SK-N-SH (cell line): ENCODE measurements around the gene EYA2.

Experiments used
- ELF1 ChIP-seq: IDR thresholded peaks from 2 replicates; pipeline ENCODE4 v1.4.0; 2012
- EP300 ChIP-seq, 2 experiments: IDR thresholded peaks; 2 replicates each; pipeline versions ENCODE4 v1.4.0 to v1.6.1; 2012; ENCODE audit warnings: borderline replicate concordance in 1 of 2, low read depth in 1 of 2, low read length in 1 of 2
- FOXM1 ChIP-seq: IDR thresholded peaks from 2 replicates; pipeline ENCODE4 v1.4.0; 2012; ENCODE audit warnings: low read depth, mild to moderate bottlenecking
- GABPA ChIP-seq: IDR thresholded peaks from 2 replicates; pipeline ENCODE4 v1.4.0; 2012; ENCODE audit warnings: low read depth, mild to moderate bottlenecking
- RAD21 ChIP-seq: IDR thresholded peaks from 2 replicates; pipeline ENCODE4 v1.6.1; 2012; ENCODE audit warnings: mild to moderate bottlenecking, low read length
- RFX5 ChIP-seq: IDR thresholded peaks from 2 replicates; pipeline ENCODE4 v1.6.1; 2012; ENCODE audit warnings: mild to moderate bottlenecking, improper control_type of control experiment, low read length
- SIN3A ChIP-seq: IDR thresholded peaks from 2 replicates; pipeline ENCODE4 v1.6.1; 2012; ENCODE audit warnings: low read depth, mild to moderate bottlenecking, low read length, moderate library complexity, borderline replicate concordance
- TF ChIP-seq, protein P1 (sequence below): fragments of 200-600 bp; sonication (generic); IDR thresholded peaks from 2 replicates; pipeline ENCODE4 v1.6.1; 2017; ENCODE audit warnings: antibody characterized with exemption, mild to moderate bottlenecking, moderate library complexity
- TF ChIP-seq, protein P2 (sequence below): IDR thresholded peaks from 2 replicates; pipeline ENCODE4 v1.6.1; 2012; ENCODE audit warnings: mild to moderate bottlenecking, low read depth, low read length, moderate library complexity

DNA sequence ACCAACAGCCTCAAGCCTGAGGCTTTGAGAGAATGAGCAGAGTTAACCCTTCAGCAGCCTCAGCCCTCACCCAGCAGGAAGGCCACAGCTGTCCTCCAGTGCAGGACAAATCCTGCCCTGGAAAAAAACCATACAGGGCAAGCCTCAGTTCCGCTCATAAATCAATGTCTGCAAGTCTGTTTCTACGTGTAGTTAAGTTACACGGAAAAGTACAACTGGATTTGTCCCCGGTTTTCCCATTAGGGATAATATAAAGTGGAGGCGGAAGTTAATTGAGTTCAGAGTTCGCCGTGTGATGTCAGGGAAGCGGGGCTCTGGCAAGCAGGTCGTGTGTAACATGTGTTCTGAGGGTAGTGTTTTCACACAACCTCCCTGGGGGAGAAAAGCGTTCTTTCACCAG, 44.2 kb upstream of the EYA2 start:
- TF ChIP-seq, protein P1, sequence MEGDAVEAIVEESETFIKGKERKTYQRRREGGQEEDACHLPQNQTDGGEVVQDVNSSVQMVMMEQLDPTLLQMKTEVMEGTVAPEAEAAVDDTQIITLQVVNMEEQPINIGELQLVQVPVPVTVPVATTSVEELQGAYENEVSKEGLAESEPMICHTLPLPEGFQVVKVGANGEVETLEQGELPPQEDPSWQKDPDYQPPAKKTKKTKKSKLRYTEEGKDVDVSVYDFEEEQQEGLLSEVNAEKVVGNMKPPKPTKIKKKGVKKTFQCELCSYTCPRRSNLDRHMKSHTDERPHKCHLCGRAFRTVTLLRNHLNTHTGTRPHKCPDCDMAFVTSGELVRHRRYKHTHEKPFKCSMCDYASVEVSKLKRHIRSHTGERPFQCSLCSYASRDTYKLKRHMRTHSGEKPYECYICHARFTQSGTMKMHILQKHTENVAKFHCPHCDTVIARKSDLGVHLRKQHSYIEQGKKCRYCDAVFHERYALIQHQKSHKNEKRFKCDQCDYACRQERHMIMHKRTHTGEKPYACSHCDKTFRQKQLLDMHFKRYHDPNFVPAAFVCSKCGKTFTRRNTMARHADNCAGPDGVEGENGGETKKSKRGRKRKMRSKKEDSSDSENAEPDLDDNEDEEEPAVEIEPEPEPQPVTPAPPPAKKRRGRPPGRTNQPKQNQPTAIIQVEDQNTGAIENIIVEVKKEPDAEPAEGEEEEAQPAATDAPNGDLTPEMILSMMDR, result no peak
- TF ChIP-seq ELF1 (no peak), RAD21 (no peak), GABPA (no peak), SIN3A (no peak), FOXM1 (no peak), EP300 (IDR thresholded peaks at IDR 0.05; ENCODE audit: borderline replicate concordance in 1 of 2, low read depth in 1 of 2, low read length in 1 of 2) (no peak), RFX5 (no peak)
- TF ChIP-seq, protein P2, sequence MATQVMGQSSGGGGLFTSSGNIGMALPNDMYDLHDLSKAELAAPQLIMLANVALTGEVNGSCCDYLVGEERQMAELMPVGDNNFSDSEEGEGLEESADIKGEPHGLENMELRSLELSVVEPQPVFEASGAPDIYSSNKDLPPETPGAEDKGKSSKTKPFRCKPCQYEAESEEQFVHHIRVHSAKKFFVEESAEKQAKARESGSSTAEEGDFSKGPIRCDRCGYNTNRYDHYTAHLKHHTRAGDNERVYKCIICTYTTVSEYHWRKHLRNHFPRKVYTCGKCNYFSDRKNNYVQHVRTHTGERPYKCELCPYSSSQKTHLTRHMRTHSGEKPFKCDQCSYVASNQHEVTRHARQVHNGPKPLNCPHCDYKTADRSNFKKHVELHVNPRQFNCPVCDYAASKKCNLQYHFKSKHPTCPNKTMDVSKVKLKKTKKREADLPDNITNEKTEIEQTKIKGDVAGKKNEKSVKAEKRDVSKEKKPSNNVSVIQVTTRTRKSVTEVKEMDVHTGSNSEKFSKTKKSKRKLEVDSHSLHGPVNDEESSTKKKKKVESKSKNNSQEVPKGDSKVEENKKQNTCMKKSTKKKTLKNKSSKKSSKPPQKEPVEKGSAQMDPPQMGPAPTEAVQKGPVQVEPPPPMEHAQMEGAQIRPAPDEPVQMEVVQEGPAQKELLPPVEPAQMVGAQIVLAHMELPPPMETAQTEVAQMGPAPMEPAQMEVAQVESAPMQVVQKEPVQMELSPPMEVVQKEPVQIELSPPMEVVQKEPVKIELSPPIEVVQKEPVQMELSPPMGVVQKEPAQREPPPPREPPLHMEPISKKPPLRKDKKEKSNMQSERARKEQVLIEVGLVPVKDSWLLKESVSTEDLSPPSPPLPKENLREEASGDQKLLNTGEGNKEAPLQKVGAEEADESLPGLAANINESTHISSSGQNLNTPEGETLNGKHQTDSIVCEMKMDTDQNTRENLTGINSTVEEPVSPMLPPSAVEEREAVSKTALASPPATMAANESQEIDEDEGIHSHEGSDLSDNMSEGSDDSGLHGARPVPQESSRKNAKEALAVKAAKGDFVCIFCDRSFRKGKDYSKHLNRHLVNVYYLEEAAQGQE, result no peak
